H9 (cell line): Measurements from ENCODE around the gene FHIT. TPM values are rescaled to one million over a fixed set of nuclear protein-coding genes. Genes with fewer than 3 reads are reported as not detected.

Source experiments
- DNase-seq: peaks from one replicate; pipeline ENCODE4 v3.0.0-alpha.2; 2017
- H2AFZ ChIP-seq: one replicate; pipeline ENCODE4 v1.6.1; 2013; ENCODE audit warnings: mild to moderate bottlenecking, low read length, control low read depth, moderate library complexity
- H2AK5ac ChIP-seq: 2 replicates; pipeline ENCODE4 v1.6.1; 2013; ENCODE audit warnings: low read length, control low read depth, mixed read lengths; ENCODE audit not compliant: insufficient read length
- H2BK120ac ChIP-seq: one replicate; pipeline ENCODE4 v1.6.1; 2013; ENCODE audit warnings: low read depth, mild to moderate bottlenecking, low read length, control low read depth, inconsistent platforms; ENCODE audit not compliant: poor library complexity, severe bottlenecking
- H2BK12ac ChIP-seq: 2 replicates; pipeline ENCODE4 v1.6.1; 2013; ENCODE audit warnings: low read length, control low read depth, mixed read lengths, low read depth; ENCODE audit not compliant: insufficient read length
- H2BK15ac ChIP-seq: 2 replicates; pipeline ENCODE4 v1.6.1; 2013; ENCODE audit warnings: low read depth, low read length, control low read depth
- H2BK20ac ChIP-seq: one replicate; pipeline ENCODE4 v1.6.1; 2013; ENCODE audit warnings: low read depth, mild to moderate bottlenecking, low read length, control low read depth, inconsistent platforms; ENCODE audit not compliant: poor library complexity, severe bottlenecking
- H2BK5ac ChIP-seq: 2 replicates; pipeline ENCODE4 v1.6.1; 2013; ENCODE audit warnings: low read length, control low read depth, mixed read lengths; ENCODE audit not compliant: insufficient read length
- H3K14ac ChIP-seq: 2 replicates; pipeline ENCODE4 v1.6.1; 2013; ENCODE audit warnings: low read length, control low read depth; ENCODE audit not compliant: insufficient read depth
- H3K18ac ChIP-seq: 2 replicates; pipeline ENCODE4 v1.6.1; 2013; ENCODE audit warnings: low read depth, mild to moderate bottlenecking, mixed read lengths, low read length, control low read depth; ENCODE audit not compliant: insufficient read length
- H3K23ac ChIP-seq: 2 replicates; pipeline ENCODE4 v1.6.1; 2013; ENCODE audit warnings: low read length, control low read depth, mixed read lengths, low read depth; ENCODE audit not compliant: insufficient read length
- H3K23me2 ChIP-seq: 2 replicates; pipeline ENCODE4 v1.6.1; 2013; ENCODE audit warnings: low read depth, mild to moderate bottlenecking, mixed read lengths, low read length, control low read depth; ENCODE audit not compliant: insufficient read length, poor library complexity, severe bottlenecking
- H3K27ac ChIP-seq: 2 replicates; pipeline ENCODE4 v1.5.1; 2013; ENCODE audit warnings: low read length, control low read depth, mixed read lengths, low read depth; ENCODE audit not compliant: insufficient read length
- H3K27me3 ChIP-seq: 2 replicates; pipeline ENCODE4 v1.6.1; 2013; ENCODE audit warnings: low read length, control low read depth, inconsistent platforms; ENCODE audit not compliant: insufficient read depth
- H3K4ac ChIP-seq: 2 replicates; pipeline ENCODE4 v1.6.1; 2013; ENCODE audit warnings: low read depth, mild to moderate bottlenecking, control low read depth, inconsistent platforms, low read length, moderate library complexity
- H3K4me1 ChIP-seq: 2 replicates; pipeline ENCODE4 v1.6.1; 2013; ENCODE audit warnings: low read length, control low read depth, inconsistent platforms; ENCODE audit not compliant: insufficient read depth
- H3K4me2 ChIP-seq: 2 replicates; pipeline ENCODE4 v1.6.1; 2013; ENCODE audit warnings: low read length, control low read depth, mixed read lengths; ENCODE audit not compliant: insufficient read length, insufficient read depth
- H3K56ac ChIP-seq: 2 replicates; pipeline ENCODE4 v1.6.1; 2013; ENCODE audit warnings: low read depth, mild to moderate bottlenecking, mixed read lengths, low read length, control low read depth; ENCODE audit not compliant: insufficient read length
- H3K79me1 ChIP-seq: 2 replicates; pipeline ENCODE4 v1.6.1; 2013; ENCODE audit warnings: low read depth, mild to moderate bottlenecking, moderate library complexity, low read length, control low read depth, inconsistent platforms; ENCODE audit not compliant: insufficient read depth, poor library complexity, severe bottlenecking
- H3K79me2 ChIP-seq: 2 replicates; pipeline ENCODE4 v1.6.1; 2013; ENCODE audit warnings: low read length, control low read depth, inconsistent platforms; ENCODE audit not compliant: insufficient read depth
- H3K9ac ChIP-seq: 2 replicates; pipeline ENCODE4 v1.6.1; 2013; ENCODE audit warnings: low read length, control low read depth, mixed read lengths; ENCODE audit not compliant: insufficient read length; ENCODE audit errors: extremely low read depth
- H3K9me3 ChIP-seq: one replicate; pipeline ENCODE4 v1.6.1; 2013; ENCODE audit warnings: low read depth, low read length, inconsistent platforms; ENCODE audit not compliant: control insufficient read depth
- H3T11ph ChIP-seq: one replicate; pipeline ENCODE4 v1.6.1; 2013; ENCODE audit warnings: mild to moderate bottlenecking, low read length, control low read depth, inconsistent platforms
- H4K20me1 ChIP-seq: one replicate; pipeline ENCODE4 v1.6.1; 2013; ENCODE audit not compliant: control insufficient read depth, insufficient read length, insufficient read depth
- H4K5ac ChIP-seq: 2 replicates; pipeline ENCODE4 v1.6.1; 2013; ENCODE audit warnings: low read depth, mild to moderate bottlenecking, mixed read lengths, low read length, control low read depth; ENCODE audit not compliant: insufficient read length
- H4K8ac ChIP-seq: replicated peaks from 2 replicates; pipeline ENCODE4 v1.6.1; 2013; ENCODE audit warnings: low read length, control low read depth, mixed read lengths, low read depth; ENCODE audit not compliant: insufficient read length
- H4K91ac ChIP-seq: 2 replicates; pipeline ENCODE4 v1.6.1; 2013; ENCODE audit warnings: low read depth, mild to moderate bottlenecking, moderate library complexity, mixed read lengths, low read length, control low read depth; ENCODE audit not compliant: insufficient read length
- H3K27ac Mint-ChIP-seq, 3 experiments: 2 replicates in 2 of 3; 3 replicates in 1 of 3; pipeline ENCODE4 v1.8.0; 2020 to 2021; ENCODE audit warnings: mixed read lengths in 3 of 3, mild to moderate bottlenecking in 1 of 3, moderate library complexity in 1 of 3
- H3K27me3 Mint-ChIP-seq: 2 replicates; pipeline ENCODE4 v1.8.0; 2021; ENCODE audit warnings: low read depth, mild to moderate bottlenecking, moderate library complexity, mixed read lengths
- H3K36me3 Mint-ChIP-seq, 3 experiments: 2 replicates in 2 of 3; 3 replicates in 1 of 3; pipeline ENCODE4 v1.8.0; 2020 to 2021; ENCODE audit warnings: low read depth in 3 of 3, mixed read lengths in 3 of 3; ENCODE audit not compliant: insufficient read depth in 1 of 3
- H3K4me1 Mint-ChIP-seq, 2 experiments: 2 replicates each; pipeline ENCODE4 v1.8.0; 2020; ENCODE audit warnings: mixed read lengths in 2 of 2
- H3K4me3 Mint-ChIP-seq, 2 experiments: 2 replicates in 1 of 2; 3 replicates in 1 of 2; pipeline ENCODE4 v1.8.0; 2020 to 2021; ENCODE audit warnings: mild to moderate bottlenecking in 2 of 2, mixed read lengths in 2 of 2, moderate library complexity in 1 of 2
- H3K9me3 Mint-ChIP-seq, 2 experiments: 2 replicates in 1 of 2; 3 replicates in 1 of 2; pipeline ENCODE4 v1.8.0; 2020; ENCODE audit warnings: mild to moderate bottlenecking in 2 of 2, mixed read lengths in 2 of 2, moderate library complexity in 1 of 2
- CTCF ChIP-seq: fragments of 200-600 bp; sonication (generic); conservative IDR thresholded peaks from 3 replicates; pipeline ENCODE4 v1.8.0; 2021; ENCODE audit warnings: antibody characterized with exemption, mild to moderate bottlenecking
- WGBS: extraction: QIAGEN DNeasy Blood & Tissue Kit; methylation state at CpG from one replicate; pipeline ENCODE4 v1.1.7; 2013; ENCODE audit warnings: missing lambda C conversion rate, low lambda C conversion rate, mixed read lengths; ENCODE audit not compliant: insufficient read length; ENCODE audit errors: extremely low coverage; 5-methylcytosine and 5-hydroxymethylcytosine counted together
- total RNA-seq: library from RNA; stranded (reverse); gene quantifications from 2 replicates; pipeline ENCODE4 v1.2.1, GENCODE V29; 2021

The FHIT gene
- total RNA-seq, 1 experiment from 2014 or later = 3.0 TPM

GRCh38 chr3:59759298-59760031 lies 1491.8 kb downstream of the FHIT start:
- Mint-ChIP-seq H3K27me3 (no peaks in the 10 kb centered on the region; the same call in 1 of the 2 replicates), H3K36me3 (no peaks in the 10 kb centered on the region), H3K4me1 (peaks cover 18 to 30% of the 10 kb centered on the region in 2 experiments), H3K9me3 (no peaks in the 10 kb centered on the region), H3K27ac (no peak overlapping the region; a peak in 1 of 7 replicates), H3K4me3 (no peak overlapping the region)
- Histone ChIP-seq H3K56ac (no peak overlapping the region), H3T11ph (no peak overlapping the region), H2BK20ac (no peak overlapping the region), H4K91ac (no peak overlapping the region), H3K4ac (no peak overlapping the region), H3K4me1 (no peaks in the 10 kb centered on the region; the same call in 1 of the 2 replicates), H3K18ac (no peak overlapping the region), H4K8ac (no peak overlapping the region), H3K27ac (no peak overlapping the region), H4K20me1 (no peaks in the 10 kb centered on the region), H3K9ac (no peak overlapping the region), H3K79me1 (no peaks in the 10 kb centered on the region), H3K27me3 (no peaks in the 10 kb centered on the region; the same call in 1 of the 2 replicates), H2AK5ac (no peak overlapping the region), H3K4me2 (no peak overlapping the region), H4K5ac (no peak overlapping the region), H2BK12ac (no peak overlapping the region), H3K23me2 (no peaks in the 10 kb centered on the region), H3K23ac (no peak overlapping the region), H3K14ac (no peak overlapping the region), H2BK15ac (no peak overlapping the region), H3K9me3 (no peaks in the 10 kb centered on the region), H2BK120ac (no peak overlapping the region), H2AFZ (no peak overlapping the region), H3K79me2 (no peaks in the 10 kb centered on the region), H2BK5ac (no peak overlapping the region)
- TF ChIP-seq CTCF = no peak
- DNase-seq = no peak
- no CpG with 5 or more reads among the region's 6 CpGs for WGBS
